ENCODE measurements around the gene LPIN1. TPM values are rescaled to one million over a fixed set of nuclear protein-coding genes. Genes with fewer than 3 reads are reported as not detected.

The LPIN1 gene
- total and polyA plus RNA-seq, 4 donors, result 10.1 to 27.4 (median 13.4) TPM

DNA sequence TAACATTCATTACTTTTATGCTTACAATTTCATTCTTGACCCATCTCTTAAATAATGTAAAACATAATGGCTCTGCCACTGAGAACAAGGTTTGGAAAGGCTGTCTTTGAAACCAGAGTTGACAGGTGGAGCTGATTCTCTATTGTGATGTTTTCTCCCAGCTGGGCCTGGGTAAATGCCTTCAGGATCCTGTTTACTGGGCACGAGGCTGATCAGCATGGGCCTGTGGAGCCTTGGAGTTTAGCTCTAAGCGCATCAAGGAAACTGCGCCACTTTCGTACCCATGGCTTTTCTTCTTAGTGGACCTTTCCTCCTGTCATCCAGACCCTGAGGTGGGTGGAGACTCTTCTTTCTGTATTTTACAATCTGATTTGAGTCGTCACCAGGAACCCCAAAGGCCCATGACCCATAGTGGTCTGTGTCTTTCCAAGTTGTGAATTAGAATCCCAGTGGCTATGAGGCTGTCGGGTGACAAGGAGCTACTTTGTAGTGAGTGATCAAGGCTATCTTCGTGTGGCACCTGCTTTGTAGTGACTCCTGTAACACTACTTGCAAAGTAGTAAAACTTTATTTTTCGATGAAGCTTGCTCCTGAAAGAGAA is 123.1 kb downstream of the LPIN1 start (continued):
- no peak for TF ChIP-seq SP1 (IDR thresholded peaks at IDR 0.05)

DNA sequence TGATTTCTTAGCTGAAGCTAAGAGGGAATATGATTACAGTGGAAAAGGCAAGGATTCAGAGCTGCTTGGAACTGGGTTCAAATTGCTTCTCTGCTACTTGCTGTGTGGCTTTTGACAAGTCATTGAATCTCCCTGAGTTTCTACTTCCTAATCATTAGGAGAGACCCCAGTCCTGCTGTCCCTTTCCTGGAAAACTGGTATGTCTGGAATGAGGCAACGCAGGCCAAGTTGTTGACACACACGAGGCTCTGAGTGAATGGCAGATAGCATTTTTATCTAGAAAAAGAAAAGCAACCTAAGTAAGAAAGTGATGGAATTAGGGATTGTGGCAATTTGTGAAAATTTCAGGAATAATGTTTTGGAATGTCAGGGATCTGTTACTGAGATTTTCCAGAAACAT is 123.6 kb downstream of the LPIN1 start:
- Histone ChIP-seq H3K36me3 (ENCODE audit: control insufficient read depth in 4 of 4, insufficient read depth in 3 of 4, low read depth in 1 of 4, low read length in 3 of 4) (no peaks in the 10 kb centered on the region), H3K4me1 (ENCODE audit: control insufficient read depth in 4 of 4, insufficient read depth in 4 of 4, low read length in 3 of 4) (peaks cover 0 to 7% (median 3%) of the 10 kb centered on the region in 4 donors), H3K4me3 (ENCODE audit: low read depth in 1 of 3, low read length in 3 of 3) (no peak overlapping the region), H3K27me3 (ENCODE audit: control insufficient read depth in 4 of 4, insufficient read depth in 4 of 4, low read length in 3 of 4) (no peaks in the 10 kb centered on the region), H3K9me3 (ENCODE audit: control insufficient read depth in 4 of 4, low read length in 3 of 4) (no peaks in the 10 kb centered on the region), H3K9ac (ENCODE audit: low read depth in 1 of 2, low read length in 2 of 2) (no peak overlapping the region), H3K27ac (ENCODE audit: low read depth in 1 of 2, low read length in 2 of 2) (no peak overlapping the region)
- 57% methylated on average over 2 of the region's 2 CpGs for WGBS
- DNase-seq (ENCODE audit: low spot score), result no peak
- TF ChIP-seq GABPA (IDR thresholded peaks at IDR 0.05 in 1 of 2, conservative IDR thresholded peaks at IDR 0.05 in 1 of 2) (no peak), NR2F2 (IDR thresholded peaks at IDR 0.05) (no peak), RXRA (IDR thresholded peaks at IDR 0.05) (no peak)
- TF ChIP-seq, protein P1, sequence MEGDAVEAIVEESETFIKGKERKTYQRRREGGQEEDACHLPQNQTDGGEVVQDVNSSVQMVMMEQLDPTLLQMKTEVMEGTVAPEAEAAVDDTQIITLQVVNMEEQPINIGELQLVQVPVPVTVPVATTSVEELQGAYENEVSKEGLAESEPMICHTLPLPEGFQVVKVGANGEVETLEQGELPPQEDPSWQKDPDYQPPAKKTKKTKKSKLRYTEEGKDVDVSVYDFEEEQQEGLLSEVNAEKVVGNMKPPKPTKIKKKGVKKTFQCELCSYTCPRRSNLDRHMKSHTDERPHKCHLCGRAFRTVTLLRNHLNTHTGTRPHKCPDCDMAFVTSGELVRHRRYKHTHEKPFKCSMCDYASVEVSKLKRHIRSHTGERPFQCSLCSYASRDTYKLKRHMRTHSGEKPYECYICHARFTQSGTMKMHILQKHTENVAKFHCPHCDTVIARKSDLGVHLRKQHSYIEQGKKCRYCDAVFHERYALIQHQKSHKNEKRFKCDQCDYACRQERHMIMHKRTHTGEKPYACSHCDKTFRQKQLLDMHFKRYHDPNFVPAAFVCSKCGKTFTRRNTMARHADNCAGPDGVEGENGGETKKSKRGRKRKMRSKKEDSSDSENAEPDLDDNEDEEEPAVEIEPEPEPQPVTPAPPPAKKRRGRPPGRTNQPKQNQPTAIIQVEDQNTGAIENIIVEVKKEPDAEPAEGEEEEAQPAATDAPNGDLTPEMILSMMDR (IDR thresholded peaks at IDR 0.05; ENCODE audit: low read depth, low read length, missing input control), result no peak

DNA sequence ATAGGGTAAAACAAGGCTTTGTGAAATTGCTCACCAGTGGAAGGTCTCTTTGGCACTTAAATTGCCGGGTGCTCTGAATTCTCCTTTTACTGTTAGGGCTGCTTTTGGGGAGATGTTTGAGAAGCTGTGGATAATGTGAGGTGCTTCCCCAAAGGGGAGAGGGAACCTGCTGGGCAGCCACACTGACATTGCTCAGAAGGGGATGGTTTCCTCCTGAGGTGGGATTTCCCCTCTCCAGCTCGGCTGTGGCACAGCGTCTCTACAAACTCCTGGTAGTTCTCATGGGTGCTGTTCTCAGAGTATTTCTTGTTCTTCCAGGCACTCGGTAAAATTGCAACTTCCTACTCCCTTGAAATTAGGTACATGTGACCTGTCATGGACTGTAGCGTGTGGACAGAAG is 124.2 kb downstream of the LPIN1 start:
- H3K27me3 ChIP-seq (ENCODE audit: control insufficient read depth in 4 of 4, insufficient read depth in 4 of 4, low read length in 3 of 4), result no peaks in the 10 kb centered on the region
- H3K9ac ChIP-seq (ENCODE audit: low read depth in 1 of 2, low read length in 2 of 2), result no peak overlapping the region
- H3K36me3 ChIP-seq (ENCODE audit: control insufficient read depth in 4 of 4, insufficient read depth in 3 of 4, low read depth in 1 of 4, low read length in 3 of 4), result no peaks in the 10 kb centered on the region
- H3K4me3 ChIP-seq (ENCODE audit: low read depth in 1 of 3, low read length in 3 of 3), result no peak overlapping the region
- H3K27ac ChIP-seq (ENCODE audit: low read depth in 1 of 2, low read length in 2 of 2), result no peak overlapping the region
- WGBS, result 90% methylated on average over 5 of the region's 5 CpGs
- H3K9me3 ChIP-seq (ENCODE audit: control insufficient read depth in 4 of 4, low read length in 3 of 4), result no peaks in the 10 kb centered on the region
- no peak for DNase-seq (ENCODE audit: low spot score)
- TF ChIP-seq SP1 (IDR thresholded peaks at IDR 0.05) (no peak), EGR1 (IDR thresholded peaks at IDR 0.05; ENCODE audit: low read depth in 2 of 2) (no peak), HNF4A (conservative IDR thresholded peaks at IDR 0.05) (no peak), FOXA1 (IDR thresholded peaks at IDR 0.05) (no peak), YY1 (IDR thresholded peaks at IDR 0.05) (no peak)
- TF ChIP-seq, protein P1 (IDR thresholded peaks at IDR 0.05; ENCODE audit: low read depth, low read length, missing input control), result no peak
- TF ChIP-seq, protein P2, sequence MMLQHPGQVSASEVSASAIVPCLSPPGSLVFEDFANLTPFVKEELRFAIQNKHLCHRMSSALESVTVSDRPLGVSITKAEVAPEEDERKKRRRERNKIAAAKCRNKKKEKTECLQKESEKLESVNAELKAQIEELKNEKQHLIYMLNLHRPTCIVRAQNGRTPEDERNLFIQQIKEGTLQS (IDR thresholded peaks at IDR 0.05), result no peak
- TF ChIP-seq, protein P3, sequence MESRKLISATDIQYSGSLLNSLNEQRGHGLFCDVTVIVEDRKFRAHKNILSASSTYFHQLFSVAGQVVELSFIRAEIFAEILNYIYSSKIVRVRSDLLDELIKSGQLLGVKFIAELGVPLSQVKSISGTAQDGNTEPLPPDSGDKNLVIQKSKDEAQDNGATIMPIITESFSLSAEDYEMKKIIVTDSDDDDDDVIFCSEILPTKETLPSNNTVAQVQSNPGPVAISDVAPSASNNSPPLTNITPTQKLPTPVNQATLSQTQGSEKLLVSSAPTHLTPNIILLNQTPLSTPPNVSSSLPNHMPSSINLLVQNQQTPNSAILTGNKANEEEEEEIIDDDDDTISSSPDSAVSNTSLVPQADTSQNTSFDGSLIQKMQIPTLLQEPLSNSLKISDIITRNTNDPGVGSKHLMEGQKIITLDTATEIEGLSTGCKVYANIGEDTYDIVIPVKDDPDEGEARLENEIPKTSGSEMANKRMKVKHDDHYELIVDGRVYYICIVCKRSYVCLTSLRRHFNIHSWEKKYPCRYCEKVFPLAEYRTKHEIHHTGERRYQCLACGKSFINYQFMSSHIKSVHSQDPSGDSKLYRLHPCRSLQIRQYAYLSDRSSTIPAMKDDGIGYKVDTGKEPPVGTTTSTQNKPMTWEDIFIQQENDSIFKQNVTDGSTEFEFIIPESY (IDR thresholded peaks at IDR 0.05), result no peak
- peaks cover 0 to 7% (median 3%) of the 10 kb centered on the region in 4 donors for H3K4me1 ChIP-seq (ENCODE audit: control insufficient read depth in 4 of 4, insufficient read depth in 4 of 4, low read length in 3 of 4)

Measured in liver (tissue), 9 donors.